OCI-LY7 (cell line): Measurements from ENCODE around the gene KDM2A. TPM values are rescaled to one million over a fixed set of nuclear protein-coding genes. Genes with fewer than 3 reads are reported as not detected.

Source experiments
- BruUV-seq: library from RNA; stranded (reverse); fragments of 400-500 nt; replicated peaks from 2 replicates; lab custom pipeline; 2021; lab: Mats Ljungman, UMichigan
- CTCF ChIA-PET: fragments of 300-600 bp; sonication (Branson Sonifier 250); formaldehyde crosslinking; loops from one replicate; lab custom pipeline; 2022; ENCODE audit warnings: antibody characterized with exemption; ENCODE audit not compliant: unreplicated experiment; lab: Charles Lee
- POLR2A ChIA-PET: fragments of 300-600 bp; sonication (Branson Sonifier 250); formaldehyde crosslinking; loops from one replicate; lab custom pipeline; 2022; ENCODE audit warnings: antibody characterized with exemption; lab: Charles Lee
- DNase-seq: peaks from one replicate; pipeline ENCODE4 v3.0.0-alpha.2; 2015; ENCODE audit warnings: low spot score
- H2AFZ ChIP-seq: fragments of 200-600 bp; sonication (generic), shearing (Covaris generic); 2 replicates; pipeline ENCODE4 v1.6.1; 2014; ENCODE audit warnings: mild to moderate bottlenecking, antibody characterized with exemption, low read length, moderate library complexity
- H3K27ac ChIP-seq: fragments of 200-600 bp; sonication (generic); 2 replicates; pipeline ENCODE4 v1.5.1; 2014; ENCODE audit warnings: mixed run types, low read depth, mild to moderate bottlenecking, moderate library complexity, low read length, inconsistent platforms; ENCODE audit not compliant: poor library complexity, severe bottlenecking
- H3K36me3 ChIP-seq: fragments of 200-600 bp; sonication (generic); 2 replicates; pipeline ENCODE4 v1.6.1; 2014; ENCODE audit warnings: mild to moderate bottlenecking, antibody characterized with exemption, low read length, moderate library complexity, mixed read lengths; ENCODE audit not compliant: insufficient read depth
- H3K4me1 ChIP-seq: fragments of 200-600 bp; sonication (generic); 2 replicates; pipeline ENCODE4 v1.5.1; 2014; ENCODE audit warnings: mild to moderate bottlenecking, low read length; ENCODE audit not compliant: insufficient read depth, poor library complexity, severe bottlenecking
- H3K4me2 ChIP-seq: fragments of 200-600 bp; sonication (generic); 2 replicates; pipeline ENCODE4 v1.6.1; 2014; ENCODE audit warnings: mild to moderate bottlenecking, low read length
- H3K4me3 ChIP-seq: fragments of 200-600 bp; sonication (generic); 2 replicates; pipeline ENCODE4 v1.5.1; 2014; ENCODE audit warnings: mild to moderate bottlenecking, low read depth, low read length; ENCODE audit not compliant: poor library complexity, severe bottlenecking
- H3K79me2 ChIP-seq: fragments of 200-600 bp; sonication (generic); 2 replicates; pipeline ENCODE4 v1.6.1; 2016; ENCODE audit warnings: low read depth, mild to moderate bottlenecking, low read length, moderate library complexity, mixed read lengths; ENCODE audit not compliant: insufficient read depth
- H3K9me2 ChIP-seq: fragments of 200-600 bp; sonication (generic); 2 replicates; pipeline ENCODE4 v1.6.1; 2016; ENCODE audit warnings: mild to moderate bottlenecking, low read length, mixed read lengths; ENCODE audit not compliant: insufficient read depth
- H3K9me3 ChIP-seq: fragments of 200-600 bp; sonication (generic); 2 replicates; pipeline ENCODE4 v1.6.1; 2014; ENCODE audit warnings: mild to moderate bottlenecking, mixed run types, low read length, mixed read lengths
- H4K20me1 ChIP-seq: fragments of 200-600 bp; sonication (generic); 2 replicates; pipeline ENCODE4 v1.6.1; 2014; ENCODE audit warnings: mild to moderate bottlenecking, antibody characterized with exemption, low read length, moderate library complexity, mixed read lengths; ENCODE audit not compliant: insufficient read depth
- CTCF ChIP-seq: fragments of 200-600 bp; sonication (generic); conservative IDR thresholded peaks from 2 replicates; pipeline ENCODE4 v1.5.1; 2014; ENCODE audit warnings: mild to moderate bottlenecking, antibody characterized with exemption, low read length, moderate library complexity, mixed read lengths
- EZH2phosphoT487 ChIP-seq: fragments of 200-600 bp; sonication (generic); IDR thresholded peaks from 2 replicates; pipeline ENCODE4 v1.6.1; 2018; ENCODE audit warnings: low read depth, borderline replicate concordance, mild to moderate bottlenecking, mixed run types, antibody characterized with exemption, low read length, moderate library complexity, mixed read lengths
- intact Hi-C: fragments of 100-400 bp; cut with micrococcal nuclease; formaldehyde crosslinking; loops from one replicate; pipeline ENCODE4 v1.10.0; 2022; ENCODE audit not compliant: unreplicated experiment
- total RNA-seq, 2 experiments: library from RNA; depleted of rRNA in 1 of 2; stranded (reverse); fragments of >200 nt in 1 of 2; shearing (Covaris generic) in 1 of 2; gene quantifications; 2 replicates each; pipeline ENCODE4 v1.2.3, GENCODE V29; 2014 to 2022

Gene KDM2A
- total RNA-seq, 2 experiments from 2014 or later, result 31.7 to 66.2 TPM

GRCh38 chr11:67138922-67139321 lies 19.9 kb downstream of the KDM2A start:
- H4K20me1 ChIP-seq, result no peaks in the 10 kb centered on the region
- DNase-seq, result no peak
- no peak overlapping the region for H2AFZ ChIP-seq
- CTCF ChIA-PET, result no interaction called here
- no peak overlapping the region for H3K27ac ChIP-seq
- no TSS peak for BruUV-seq
- H3K4me1 ChIP-seq, result no peaks in the 10 kb centered on the region
- POLR2A ChIA-PET, result interaction anchor here (0.7 kb wide), 1 partner anchor 90 kb away, joined by 3 read pairs; no protein-coding TSS in a partner anchor
- no peak overlapping the region for H3K4me2 ChIP-seq
- H3K79me2 ChIP-seq, result peaks cover 75% of the 10 kb centered on the region
- TF ChIP-seq EZH2phosphoT487, result no peak
- no peak for TF ChIP-seq CTCF
- H3K4me3 ChIP-seq, result no peak overlapping the region
- intact Hi-C loops, result no loop called here
- H3K9me3 ChIP-seq, result no peaks in the 10 kb centered on the region
- peaks cover 87% of the 10 kb centered on the region for H3K36me3 ChIP-seq
- H3K9me2 ChIP-seq, result no peaks in the 10 kb centered on the region

GRCh38 chr11:67146516-67147226 lies 27.6 kb downstream of the KDM2A start:
- peaks cover 55% of the 10 kb centered on the region; the same call in 1 of the 2 replicates for H3K79me2 ChIP-seq
- POLR2A ChIA-PET, result no interaction called here
- CTCF ChIA-PET, result no interaction called here
- BruUV-seq, result no TSS peak
- H3K27ac ChIP-seq, result no peak overlapping the region
- H4K20me1 ChIP-seq, result no peaks in the 10 kb centered on the region
- H3K4me2 ChIP-seq, result no peak overlapping the region
- H3K9me3 ChIP-seq, result no peaks in the 10 kb centered on the region
- H3K4me3 ChIP-seq, result no peak overlapping the region
- no peak for TF ChIP-seq CTCF
- TF ChIP-seq EZH2phosphoT487, result no peak
- intact Hi-C loops, result no loop called here
- peaks cover 79% of the 10 kb centered on the region for H3K36me3 ChIP-seq
- H2AFZ ChIP-seq, result no peak overlapping the region
- no peaks in the 10 kb centered on the region for H3K9me2 ChIP-seq
- no peaks in the 10 kb centered on the region for H3K4me1 ChIP-seq
- DNase-seq, result no peak

- POLR2A ChIA-PET, result no interaction called here
- no peak for TF ChIP-seq EZH2phosphoT487
- TF ChIP-seq CTCF, result no peak
- H4K20me1 ChIP-seq, result no peaks in the 10 kb centered on the region
- H3K9me2 ChIP-seq, result no peaks in the 10 kb centered on the region
- no peak for DNase-seq
- H3K4me1 ChIP-seq, result no peaks in the 10 kb centered on the region
- no peak overlapping the region for H2AFZ ChIP-seq
- CTCF ChIA-PET, result no interaction called here
- intact Hi-C loops, result no loop called here
- H3K9me3 ChIP-seq, result no peaks in the 10 kb centered on the region
- peaks cover 58% of the 10 kb centered on the region for H3K79me2 ChIP-seq
- H3K4me3 ChIP-seq, result no peak overlapping the region
- H3K4me2 ChIP-seq, result no peak overlapping the region
- peaks cover 63% of the 10 kb centered on the region for H3K36me3 ChIP-seq
- no peak overlapping the region for H3K27ac ChIP-seq
- BruUV-seq, result TSS peak; percentile 2
Observed at GRCh38 chr11:67153971-67154370, 34.9 kb downstream of the KDM2A start.
